Astrocyte (in vitro differentiated cells and primary cell): ENCODE results near the gene EPS15. TPM values are rescaled to one million over a fixed set of nuclear protein-coding genes. Genes with fewer than 3 reads are reported as not detected.

Experiments
- DNase-seq: peaks from one replicate; pipeline ENCODE4 v3.0.0-alpha.2; 2010; ENCODE audit warnings: low read depth
- FAIRE-seq: peaks from 2 replicates; lab custom pipeline; 2011; peaks lifted over from hg19 to GRCh38; lab: Jason Lieb, UNC
- H2AFZ ChIP-seq: 2 replicates; pipeline ENCODE4 v1.6.0; 2012; ENCODE audit warnings: low read depth, low read length, inconsistent platforms
- H3K27ac ChIP-seq: 2 replicates; pipeline ENCODE4 v1.5.1; 2011; ENCODE audit warnings: low read depth, low read length, inconsistent platforms
- H3K27me3 ChIP-seq: 2 replicates; pipeline ENCODE4 v1.6.0; 2011; ENCODE audit warnings: low read length, inconsistent platforms; ENCODE audit not compliant: insufficient read depth
- H3K36me3 ChIP-seq: 2 replicates; pipeline ENCODE4 v1.5.1; 2011; ENCODE audit warnings: low read length, inconsistent platforms; ENCODE audit not compliant: insufficient read depth
- H3K4me1 ChIP-seq: 2 replicates; pipeline ENCODE4 v1.5.1; 2011; ENCODE audit warnings: low read length, inconsistent platforms; ENCODE audit not compliant: insufficient read depth
- H3K4me2 ChIP-seq: 2 replicates; pipeline ENCODE4 v1.6.0; 2012; ENCODE audit warnings: low read length, inconsistent platforms
- H3K4me3 ChIP-seq: 2 replicates; pipeline ENCODE4 v1.5.1; 2011; ENCODE audit warnings: low read depth, mild to moderate bottlenecking, low read length, inconsistent platforms; ENCODE audit not compliant: insufficient read depth
- H3K79me2 ChIP-seq: 2 replicates; pipeline ENCODE4 v1.6.0; 2012; ENCODE audit warnings: mild to moderate bottlenecking, low read length, inconsistent platforms; ENCODE audit not compliant: insufficient read depth
- H3K9ac ChIP-seq: 2 replicates; pipeline ENCODE4 v1.6.0; 2012; ENCODE audit warnings: mild to moderate bottlenecking, low read length, inconsistent platforms
- H3K9me3 ChIP-seq: 2 replicates; pipeline ENCODE4 v1.5.1; 2012; ENCODE audit warnings: low read depth, mild to moderate bottlenecking, low read length, inconsistent platforms; ENCODE audit not compliant: insufficient read depth
- H4K20me1 ChIP-seq: 2 replicates; pipeline ENCODE4 v1.6.0; 2012; ENCODE audit warnings: low read length, inconsistent platforms; ENCODE audit not compliant: insufficient read depth
- H3K27ac Mint-ChIP-seq: one replicate; pipeline ENCODE4 v1.8.0; 2021; ENCODE audit warnings: mild to moderate bottlenecking, mixed read lengths; ENCODE audit not compliant: unreplicated experiment
- H3K27me3 Mint-ChIP-seq: one replicate; pipeline ENCODE4 v1.8.0; 2021; ENCODE audit warnings: low read depth, mixed read lengths; ENCODE audit not compliant: unreplicated experiment
- H3K36me3 Mint-ChIP-seq: one replicate; pipeline ENCODE4 v1.8.0; 2021; ENCODE audit warnings: low read depth, mixed read lengths; ENCODE audit not compliant: unreplicated experiment
- H3K4me1 Mint-ChIP-seq: one replicate; pipeline ENCODE4 v1.8.0; 2021; ENCODE audit warnings: low read depth, mixed read lengths; ENCODE audit not compliant: unreplicated experiment
- H3K4me3 Mint-ChIP-seq: one replicate; pipeline ENCODE4 v1.8.0; 2021; ENCODE audit warnings: mild to moderate bottlenecking, moderate library complexity, mixed read lengths; ENCODE audit not compliant: unreplicated experiment
- H3K9me3 Mint-ChIP-seq: one replicate; pipeline ENCODE4 v1.8.0; 2021; ENCODE audit warnings: mild to moderate bottlenecking, mixed read lengths; ENCODE audit not compliant: unreplicated experiment
- EZH2 ChIP-seq: IDR thresholded peaks from 2 replicates; pipeline ENCODE4 v1.6.1; 2012; ENCODE audit warnings: mild to moderate bottlenecking, low read length, inconsistent platforms; ENCODE audit not compliant: insufficient read depth
- total RNA-seq: library from RNA; stranded (reverse); gene quantifications from 2 replicates; pipeline ENCODE4 v1.2.1, GENCODE V29; 2021
- TF ChIP-seq, protein P1 (sequence below): IDR thresholded peaks from 2 replicates; pipeline ENCODE4 v1.5.1; 2011; ENCODE audit warnings: low read depth, mild to moderate bottlenecking, inconsistent platforms, low read length, moderate library complexity; ENCODE audit not compliant: insufficient read depth

EPS15 gene
- total RNA-seq, 1 donor from 2014 or later: 70.6 TPM

DNA sequence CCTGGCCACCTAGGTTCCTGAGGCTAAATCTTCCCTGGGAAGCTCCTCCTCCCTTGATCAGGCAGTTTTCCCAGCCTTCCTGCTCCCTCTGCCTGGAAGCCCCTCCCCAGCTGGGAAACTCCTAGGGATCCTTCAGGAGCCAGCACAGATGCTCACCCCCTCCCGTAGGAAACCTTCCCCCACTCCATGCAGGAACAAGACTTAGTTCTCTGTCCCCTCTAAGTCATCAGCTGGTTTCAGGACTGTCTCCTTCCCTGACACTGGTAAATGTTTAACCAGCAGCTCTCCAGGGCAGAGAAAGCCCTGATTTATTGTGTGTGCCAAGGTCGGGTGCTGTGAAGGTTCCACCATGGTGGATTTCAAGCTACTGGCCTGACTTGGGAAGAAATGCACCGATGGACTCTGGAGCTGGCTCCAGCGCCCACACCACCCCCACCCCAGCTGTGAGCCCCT is 213.7 kb downstream of the EPS15 start:
- Mint-ChIP-seq H3K9me3 (peaks cover 1% of the 10 kb centered on the region), H3K36me3 (peaks cover 2% of the 10 kb centered on the region), H3K27ac (no peak overlapping the region), H3K4me1 (peaks cover 5% of the 10 kb centered on the region), H3K27me3 (peaks cover 3% of the 10 kb centered on the region), H3K4me3 (no peak overlapping the region)
- H4K20me1 ChIP-seq: no peaks in the 10 kb centered on the region
- no peaks in the 10 kb centered on the region for H3K27me3 ChIP-seq
- H3K4me3 ChIP-seq: no peak overlapping the region
- no peak for FAIRE-seq
- H3K4me2 ChIP-seq: no peak overlapping the region
- peaks cover 7% of the 10 kb centered on the region for H3K4me1 ChIP-seq
- H3K27ac ChIP-seq: no peak overlapping the region
- H2AFZ ChIP-seq: no peak overlapping the region
- no peak overlapping the region for H3K9ac ChIP-seq
- TF ChIP-seq, protein P1, sequence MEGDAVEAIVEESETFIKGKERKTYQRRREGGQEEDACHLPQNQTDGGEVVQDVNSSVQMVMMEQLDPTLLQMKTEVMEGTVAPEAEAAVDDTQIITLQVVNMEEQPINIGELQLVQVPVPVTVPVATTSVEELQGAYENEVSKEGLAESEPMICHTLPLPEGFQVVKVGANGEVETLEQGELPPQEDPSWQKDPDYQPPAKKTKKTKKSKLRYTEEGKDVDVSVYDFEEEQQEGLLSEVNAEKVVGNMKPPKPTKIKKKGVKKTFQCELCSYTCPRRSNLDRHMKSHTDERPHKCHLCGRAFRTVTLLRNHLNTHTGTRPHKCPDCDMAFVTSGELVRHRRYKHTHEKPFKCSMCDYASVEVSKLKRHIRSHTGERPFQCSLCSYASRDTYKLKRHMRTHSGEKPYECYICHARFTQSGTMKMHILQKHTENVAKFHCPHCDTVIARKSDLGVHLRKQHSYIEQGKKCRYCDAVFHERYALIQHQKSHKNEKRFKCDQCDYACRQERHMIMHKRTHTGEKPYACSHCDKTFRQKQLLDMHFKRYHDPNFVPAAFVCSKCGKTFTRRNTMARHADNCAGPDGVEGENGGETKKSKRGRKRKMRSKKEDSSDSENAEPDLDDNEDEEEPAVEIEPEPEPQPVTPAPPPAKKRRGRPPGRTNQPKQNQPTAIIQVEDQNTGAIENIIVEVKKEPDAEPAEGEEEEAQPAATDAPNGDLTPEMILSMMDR: no peak
- TF ChIP-seq EZH2: no peak
- no peaks in the 10 kb centered on the region for H3K9me3 ChIP-seq
- no peaks in the 10 kb centered on the region for H3K36me3 ChIP-seq
- DNase-seq: no peak
- no peaks in the 10 kb centered on the region for H3K79me2 ChIP-seq

DNA sequence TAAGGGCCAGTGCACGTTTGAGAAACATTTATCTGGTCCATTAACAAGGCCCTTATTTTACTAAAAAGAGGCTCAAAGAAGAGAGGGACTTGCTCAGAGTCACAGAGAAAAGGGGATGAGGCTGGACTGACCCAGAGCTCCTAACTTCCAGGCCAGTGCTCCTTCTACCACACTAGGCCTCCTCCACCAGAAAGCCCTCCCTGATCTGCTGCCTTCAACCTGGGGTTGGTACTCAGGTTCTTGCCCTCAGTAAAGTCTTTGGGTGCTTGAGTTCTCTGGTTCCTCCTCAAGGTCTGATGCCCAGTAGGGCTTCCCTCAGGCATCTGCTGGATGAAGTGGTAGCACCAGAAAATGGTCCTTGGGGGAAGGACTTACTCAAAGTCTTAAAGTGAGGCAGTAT is 214.7 kb downstream of the EPS15 start:
- H3K9me3 ChIP-seq: no peaks in the 10 kb centered on the region
- Mint-ChIP-seq H3K36me3 (peaks cover 2% of the 10 kb centered on the region), H3K4me1 (peaks cover 5% of the 10 kb centered on the region), H3K27me3 (peaks cover 3% of the 10 kb centered on the region), H3K27ac (no peak overlapping the region), H3K9me3 (peaks cover 1% of the 10 kb centered on the region), H3K4me3 (no peak overlapping the region)
- DNase-seq (no peak), FAIRE-seq (no peak)
- H3K27me3 ChIP-seq: no peaks in the 10 kb centered on the region
- no peaks in the 10 kb centered on the region for H3K79me2 ChIP-seq
- H3K27ac ChIP-seq: no peak overlapping the region
- H3K4me1 ChIP-seq: peaks cover 7% of the 10 kb centered on the region
- H3K4me3 ChIP-seq: no peak overlapping the region
- H3K36me3 ChIP-seq: no peaks in the 10 kb centered on the region
- H3K9ac ChIP-seq: no peak overlapping the region
- no peak overlapping the region for H3K4me2 ChIP-seq
- TF ChIP-seq EZH2: no peak
- TF ChIP-seq, protein P1: no peak
- no peak overlapping the region for H2AFZ ChIP-seq
- no peaks in the 10 kb centered on the region for H4K20me1 ChIP-seq

Other genes with a start within 250 kb of the EPS15 start
- 0.67 and 1.4 TPM in 2 replicates for gene TTC39A, start 188.7 kb downstream of the EPS15 start, total RNA-seq
- 115 and 117 TPM in 2 replicates for gene OSBPL9, start 97.8 kb upstream of the EPS15 start, total RNA-seq